Activated CD8-positive, alpha-beta memory T cell treated with anti-CD3 and anti-CD28 coated beads, Interleukin-2, amount 50 U/mL, for 24 hours (primary cell): Measurements from ENCODE around the gene HK1.
"Not testable (repeated sequence)": the region's sequence is repeated elsewhere in the genome, so short reads cannot be mapped to it uniquely, and the experiment has no call there.

Source experiments
- DNase-seq: peaks from one replicate; pipeline ENCODE4 v3.0.0-alpha.2; 2020; ENCODE audit errors: extremely low read depth

HK1 gene

GRCh38 chr10:69327463-69328379, 49.4 kb downstream of the HK1 start:
- DNase-seq, result no peak

DNA sequence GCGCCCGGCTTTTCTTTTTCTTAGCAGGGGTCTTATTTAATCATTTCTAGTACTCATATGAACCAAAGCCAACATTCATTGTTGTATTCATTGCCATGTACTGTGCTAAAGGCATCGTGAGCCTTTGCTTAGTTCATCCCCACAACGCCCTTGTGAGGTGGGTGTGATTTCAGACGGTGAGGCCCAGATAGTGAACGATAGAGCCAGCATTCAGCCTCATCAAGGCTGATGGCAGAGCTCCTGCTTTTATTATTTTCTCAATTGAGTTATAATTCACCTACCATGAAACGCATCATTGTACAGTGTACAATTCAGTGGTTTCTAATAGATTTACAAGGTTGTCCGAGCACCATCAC, 50.1 kb downstream of the HK1 start:
- no peak for DNase-seq

- DNase-seq, result not testable (repeated sequence)
Measured at GRCh38 chr10:69328888-69329287, 50.6 kb downstream of the HK1 start.

DNA sequence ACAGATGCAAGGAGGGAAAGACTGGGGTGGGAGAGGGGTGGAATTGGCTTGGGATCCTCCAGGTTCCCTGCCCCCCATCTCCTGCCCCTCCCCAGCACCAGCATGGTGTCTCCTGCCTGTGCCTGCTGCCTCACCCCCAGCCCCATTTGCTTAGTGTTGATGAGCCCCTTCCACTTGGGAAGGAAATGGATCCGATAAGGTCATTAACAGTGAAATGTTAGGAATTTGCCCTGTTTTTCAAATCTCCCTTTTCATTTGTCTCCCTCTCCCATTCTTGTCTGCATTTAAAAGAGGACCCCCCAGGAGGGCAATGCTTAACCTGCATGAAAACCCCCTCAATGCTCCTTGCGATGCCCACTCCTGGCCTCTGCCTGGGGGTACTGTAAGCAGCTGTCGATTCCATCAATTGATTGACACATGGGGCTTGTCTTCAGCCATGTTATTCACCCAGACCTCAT, 51.5 kb downstream of the HK1 start:
- DNase-seq, result no peak

GRCh38 chr10:69331161-69331560, 52.9 kb downstream of the HK1 start:
- no peak for DNase-seq

DNA sequence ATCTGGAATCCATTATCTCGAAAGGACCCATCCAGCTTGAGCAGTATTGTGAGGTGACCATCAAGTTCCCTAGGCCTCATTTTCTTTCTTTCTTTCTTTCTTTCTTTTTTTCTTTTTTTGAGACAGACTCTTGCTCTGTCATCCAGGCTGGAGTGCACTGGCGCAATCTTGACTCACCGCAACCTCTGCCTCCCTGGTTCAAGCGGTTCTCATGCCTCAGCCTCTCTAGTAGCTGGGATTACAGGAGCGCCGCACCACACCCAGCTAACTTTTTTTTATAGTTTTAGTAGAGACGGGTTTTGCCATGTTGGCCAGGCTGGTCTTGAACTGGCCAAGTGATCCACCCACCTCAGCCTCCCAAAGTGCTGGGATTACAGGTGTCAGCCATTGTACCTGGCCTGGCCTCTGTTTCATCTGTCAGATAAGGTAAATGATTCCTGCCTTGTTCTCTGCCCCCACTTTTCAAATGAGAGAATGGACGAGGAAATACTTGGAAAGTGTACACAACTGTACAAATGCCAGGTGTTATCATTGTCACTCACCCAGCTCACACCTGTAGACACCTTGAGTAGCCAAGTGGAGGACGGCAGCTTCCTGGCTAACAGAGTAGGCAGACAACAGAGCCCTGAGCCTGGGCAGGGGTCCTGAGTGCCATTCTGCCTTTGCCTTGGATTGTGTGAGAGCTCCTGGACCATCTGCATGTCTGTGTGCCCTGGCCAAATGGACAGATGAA, 54.1 kb downstream of the HK1 start:
- no peak for DNase-seq

DNA sequence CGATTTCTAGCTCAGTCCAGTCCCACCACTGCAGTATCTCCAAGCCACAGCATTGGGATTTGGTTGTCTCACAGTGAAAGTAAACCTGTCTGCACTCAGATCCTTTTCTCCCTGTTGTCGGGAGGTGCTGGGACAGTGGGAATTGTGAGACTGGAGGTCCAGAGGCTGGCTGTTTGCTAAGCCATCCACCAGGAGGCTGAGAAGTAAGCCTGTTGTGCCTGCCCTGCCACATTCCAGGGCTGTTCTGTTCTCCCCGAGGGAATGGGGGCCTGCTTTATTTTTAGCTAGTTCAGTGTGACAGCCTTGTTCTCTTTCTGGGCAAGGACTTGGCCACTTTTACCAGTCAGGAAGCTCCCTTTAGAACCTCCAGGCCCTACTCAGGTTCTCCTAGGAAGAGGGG, 54.9 kb downstream of the HK1 start:
- DNase-seq, result no peak

- DNase-seq, result not testable (repeated sequence)
Measured at GRCh38 chr10:69333865-69334301, 55.6 kb downstream of the HK1 start.

- DNase-seq, result no peak
Measured at GRCh38 chr10:69334302-69335062, 56.2 kb downstream of the HK1 start.

GRCh38 chr10:69335063-69335587, 56.8 kb downstream of the HK1 start:
- no peak for DNase-seq

GRCh38 chr10:69335613-69336012, 57.3 kb downstream of the HK1 start:
- no peak for DNase-seq

- DNase-seq, result no peak
Measured at GRCh38 chr10:69336952-69337295, 58.6 kb downstream of the HK1 start.

DNA sequence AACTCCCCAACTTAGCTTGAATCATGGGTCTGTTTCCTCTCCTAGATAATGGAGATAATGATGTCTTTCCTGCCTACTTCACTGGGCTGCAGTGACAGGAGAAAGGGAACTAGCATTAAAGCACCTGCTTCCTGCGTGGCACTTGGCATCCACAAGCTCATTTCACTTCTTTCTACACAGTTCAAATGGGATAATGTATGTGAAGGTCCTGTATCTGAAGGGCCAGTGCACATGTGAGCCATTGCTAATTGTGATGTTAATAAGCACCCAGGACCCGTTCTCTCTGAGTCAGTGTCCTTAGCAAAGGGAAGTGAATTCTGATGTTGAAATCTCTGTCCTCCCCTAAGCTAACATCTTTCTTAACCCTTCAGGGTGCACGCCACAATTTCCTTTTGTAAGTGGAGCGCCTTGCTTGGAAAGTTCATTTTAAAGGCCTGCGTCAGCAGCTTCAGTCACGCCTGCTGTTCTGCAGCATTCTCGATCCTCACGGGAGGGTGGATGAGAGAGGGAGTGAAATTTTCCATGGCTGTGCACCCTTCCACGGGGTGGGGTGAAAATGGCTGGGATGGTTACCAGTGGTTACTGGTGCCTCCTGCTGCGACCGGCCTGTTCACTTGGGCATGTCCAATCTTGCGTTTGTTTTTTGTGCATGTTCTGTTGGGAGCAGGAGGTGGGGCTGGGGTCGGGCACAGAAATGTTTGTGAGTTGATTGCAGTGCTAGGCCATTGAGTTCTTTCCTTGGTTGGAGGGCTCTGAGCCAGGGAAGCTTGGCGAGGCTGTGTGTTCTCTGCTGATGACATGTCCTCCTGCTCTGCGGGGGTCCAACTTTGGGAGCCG, 59.2 kb downstream of the HK1 start:
- no peak for DNase-seq

- DNase-seq, result no peak
Measured at GRCh38 chr10:69338133-69338456, 59.8 kb downstream of the HK1 start.

GRCh38 chr10:69338547-69339450, 60.5 kb downstream of the HK1 start:
- no peak for DNase-seq

- DNase-seq, result no peak
Measured at GRCh38 chr10:69340695-69341094, 62.4 kb downstream of the HK1 start.

DNA sequence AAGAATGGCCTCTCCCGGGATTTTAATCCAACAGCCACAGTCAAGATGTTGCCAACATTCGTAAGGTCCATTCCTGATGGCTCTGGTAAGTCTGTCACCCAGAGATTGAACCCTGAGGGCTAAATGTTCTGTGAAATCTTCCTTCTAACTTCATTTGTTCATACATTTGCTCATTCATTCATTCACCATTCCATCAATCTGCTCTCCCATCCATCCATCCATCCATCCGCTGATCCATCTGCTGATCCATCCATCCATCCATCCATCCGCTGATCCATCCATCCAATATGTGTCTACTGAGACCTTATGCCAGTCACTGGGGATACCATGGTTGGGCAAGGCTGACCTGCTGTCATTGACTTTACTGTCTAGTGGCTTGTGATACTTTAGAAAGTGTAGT, 65.6 kb downstream of the HK1 start:
- no peak for DNase-seq

DNA sequence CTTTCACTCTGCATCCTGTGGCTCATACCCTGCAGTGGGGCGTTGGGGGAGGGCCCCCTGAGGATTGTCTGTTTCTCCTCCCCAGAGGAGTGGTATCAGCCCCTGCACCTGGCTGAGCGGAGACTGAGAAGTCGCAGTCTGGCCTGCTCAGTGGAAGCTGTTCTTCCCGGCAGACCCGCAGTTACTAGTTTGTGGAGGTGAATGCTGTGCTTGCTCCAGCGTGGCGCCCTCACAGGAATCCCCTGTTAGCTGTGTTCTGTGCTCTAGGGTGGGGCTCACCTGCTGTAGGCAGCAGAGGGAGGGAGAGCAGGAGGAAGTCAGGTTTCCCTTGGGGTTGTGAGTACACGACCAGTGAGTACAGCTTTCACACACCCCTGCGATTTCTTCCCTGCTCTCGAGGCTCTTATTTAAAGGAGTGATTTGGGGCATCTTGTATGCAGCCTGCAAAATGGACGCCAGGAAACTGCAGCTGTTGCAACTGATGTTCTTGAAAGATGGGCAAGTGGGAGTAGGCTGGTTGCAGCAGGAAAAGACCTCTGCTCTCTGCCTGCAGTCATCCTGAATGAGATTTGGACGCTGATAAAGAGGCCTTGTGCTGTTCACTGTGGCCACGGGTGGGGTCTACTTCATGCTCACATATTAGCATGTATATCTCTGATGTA, 66.4 kb downstream of the HK1 start:
- no peak for DNase-seq

GRCh38 chr10:69345402-69345801, 67.1 kb downstream of the HK1 start:
- no peak for DNase-seq
